Transverse colon (tissue), 4 donors: ENCODE results near the gene RP9.

Experiments
- EP300 ChIP-seq: sonication (generic); formaldehyde crosslinking; IDR thresholded peaks from one replicate; pipeline ENCODE4 v1.6.1; 2017; ENCODE audit warnings: antibody characterized with exemption, low read depth
- POLR2A ChIP-seq: fragments of 450-650 bp; IDR thresholded peaks from one replicate; pipeline ENCODE4 v1.6.1; 2016; ENCODE audit warnings: antibody characterized with exemption, mild to moderate bottlenecking, moderate library complexity
- POLR2AphosphoS5 ChIP-seq, 3 donors: sonication (generic); formaldehyde crosslinking; IDR thresholded peaks; one replicate each; pipeline ENCODE4 v1.6.1; 2016; ENCODE audit warnings: antibody characterized with exemption in 3 of 3
- TF ChIP-seq, protein P1 (sequence below), 5 experiments: fragments of 200-600 bp in 3 of 5; fragments of 450-650 bp in 2 of 5; sonication (generic) in 3 of 5; IDR thresholded peaks; 1 replicate in 2 of 5; 2 replicates in 3 of 5; pipeline ENCODE4 v1.5.1; 2016 to 2017; ENCODE audit warnings: antibody characterized with exemption in 5 of 5, inconsistent platforms in 3 of 5, mild to moderate bottlenecking in 2 of 5, moderate library complexity in 1 of 5

DNA sequence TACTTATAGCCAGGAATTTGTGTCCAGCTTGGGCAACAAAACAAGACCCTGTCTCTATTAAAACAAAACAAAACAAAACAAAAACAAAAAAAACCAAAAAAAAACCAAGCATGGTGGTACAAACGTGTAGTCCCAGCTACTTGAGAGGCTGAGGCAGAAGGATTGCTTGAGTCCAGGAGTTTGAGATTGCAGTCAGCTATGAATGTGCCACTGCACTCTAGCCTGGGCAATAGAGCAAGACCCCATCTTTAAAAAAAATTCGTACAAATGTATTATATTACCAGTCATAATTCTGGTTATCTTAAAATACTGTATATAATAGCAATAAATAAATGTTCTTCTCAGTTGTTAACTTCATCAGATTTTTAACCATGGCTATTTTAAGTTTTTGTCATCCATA is 17.9 kb upstream of the RP9 start:
- TF ChIP-seq, protein P1, sequence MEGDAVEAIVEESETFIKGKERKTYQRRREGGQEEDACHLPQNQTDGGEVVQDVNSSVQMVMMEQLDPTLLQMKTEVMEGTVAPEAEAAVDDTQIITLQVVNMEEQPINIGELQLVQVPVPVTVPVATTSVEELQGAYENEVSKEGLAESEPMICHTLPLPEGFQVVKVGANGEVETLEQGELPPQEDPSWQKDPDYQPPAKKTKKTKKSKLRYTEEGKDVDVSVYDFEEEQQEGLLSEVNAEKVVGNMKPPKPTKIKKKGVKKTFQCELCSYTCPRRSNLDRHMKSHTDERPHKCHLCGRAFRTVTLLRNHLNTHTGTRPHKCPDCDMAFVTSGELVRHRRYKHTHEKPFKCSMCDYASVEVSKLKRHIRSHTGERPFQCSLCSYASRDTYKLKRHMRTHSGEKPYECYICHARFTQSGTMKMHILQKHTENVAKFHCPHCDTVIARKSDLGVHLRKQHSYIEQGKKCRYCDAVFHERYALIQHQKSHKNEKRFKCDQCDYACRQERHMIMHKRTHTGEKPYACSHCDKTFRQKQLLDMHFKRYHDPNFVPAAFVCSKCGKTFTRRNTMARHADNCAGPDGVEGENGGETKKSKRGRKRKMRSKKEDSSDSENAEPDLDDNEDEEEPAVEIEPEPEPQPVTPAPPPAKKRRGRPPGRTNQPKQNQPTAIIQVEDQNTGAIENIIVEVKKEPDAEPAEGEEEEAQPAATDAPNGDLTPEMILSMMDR (IDR thresholded peaks at IDR 0.05) = no peak
- TF ChIP-seq POLR2A = no peak
- TF ChIP-seq POLR2AphosphoS5 (IDR thresholded peaks at IDR 0.05) = no peak
- no peak for TF ChIP-seq EP300
